Measurements from ENCODE around the gene CTU1. TPM values are rescaled to one million over a fixed set of nuclear protein-coding genes. Genes with fewer than 3 reads are reported as not detected.

CTU1 gene
- total and polyA plus RNA-seq, 10 of the 15 experiments (the other 5 are each of a cell fraction or from before 2014, with no cell fraction given): 0.02 to 10.5 (median 3.0) TPM; not detected in 1

DNA sequence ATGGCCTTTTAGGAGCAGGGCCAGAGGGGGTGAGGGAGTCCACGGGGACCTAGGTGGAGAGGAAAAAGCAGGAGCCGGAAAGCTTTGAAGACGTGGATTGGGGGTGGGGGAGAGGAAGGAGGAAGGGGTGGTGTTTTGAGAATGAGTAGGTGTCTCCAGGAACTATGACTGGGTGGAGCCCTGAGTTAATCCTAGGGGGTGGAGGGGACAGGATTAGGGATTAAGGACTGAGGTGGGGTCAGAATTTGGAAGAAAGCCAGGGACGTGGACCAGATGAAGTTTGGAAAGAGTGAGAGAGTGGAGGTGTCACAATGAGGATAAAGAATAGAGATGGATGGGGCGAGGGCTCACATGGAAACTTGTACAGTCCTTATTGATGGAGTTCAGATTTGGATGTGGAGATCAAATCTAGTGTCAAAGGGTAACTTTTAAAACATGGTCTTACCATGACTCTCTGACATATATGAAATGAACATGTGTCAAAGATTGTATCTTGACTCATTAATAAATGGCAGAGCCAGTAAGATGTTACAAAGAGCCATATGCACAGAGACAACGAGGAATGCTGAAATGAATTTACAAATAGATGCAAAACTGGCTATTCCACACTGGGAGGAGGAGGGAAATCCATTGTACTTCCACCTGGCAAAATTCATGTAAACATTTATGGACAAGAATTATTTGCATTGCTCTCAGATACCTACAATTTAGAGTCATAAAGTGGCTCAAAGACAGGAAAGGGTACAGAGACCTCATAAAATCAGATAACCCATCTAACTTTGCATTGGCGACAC lies 41.6 kb downstream of the CTU1 start (continued):
- TF ChIP-seq SREBF2 (IDR thresholded peaks at IDR 0.05; ENCODE audit: low read length) (no peak), SRF (IDR thresholded peaks at IDR 0.05; ENCODE audit: low read depth in 2 of 2, low read length in 2 of 2) (no peak)
- TF ChIP-seq, protein P1, sequence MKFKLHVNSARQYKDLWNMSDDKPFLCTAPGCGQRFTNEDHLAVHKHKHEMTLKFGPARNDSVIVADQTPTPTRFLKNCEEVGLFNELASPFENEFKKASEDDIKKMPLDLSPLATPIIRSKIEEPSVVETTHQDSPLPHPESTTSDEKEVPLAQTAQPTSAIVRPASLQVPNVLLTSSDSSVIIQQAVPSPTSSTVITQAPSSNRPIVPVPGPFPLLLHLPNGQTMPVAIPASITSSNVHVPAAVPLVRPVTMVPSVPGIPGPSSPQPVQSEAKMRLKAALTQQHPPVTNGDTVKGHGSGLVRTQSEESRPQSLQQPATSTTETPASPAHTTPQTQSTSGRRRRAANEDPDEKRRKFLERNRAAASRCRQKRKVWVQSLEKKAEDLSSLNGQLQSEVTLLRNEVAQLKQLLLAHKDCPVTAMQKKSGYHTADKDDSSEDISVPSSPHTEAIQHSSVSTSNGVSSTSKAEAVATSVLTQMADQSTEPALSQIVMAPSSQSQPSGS (IDR thresholded peaks at IDR 0.05; ENCODE audit: low read length): no peak

DNA sequence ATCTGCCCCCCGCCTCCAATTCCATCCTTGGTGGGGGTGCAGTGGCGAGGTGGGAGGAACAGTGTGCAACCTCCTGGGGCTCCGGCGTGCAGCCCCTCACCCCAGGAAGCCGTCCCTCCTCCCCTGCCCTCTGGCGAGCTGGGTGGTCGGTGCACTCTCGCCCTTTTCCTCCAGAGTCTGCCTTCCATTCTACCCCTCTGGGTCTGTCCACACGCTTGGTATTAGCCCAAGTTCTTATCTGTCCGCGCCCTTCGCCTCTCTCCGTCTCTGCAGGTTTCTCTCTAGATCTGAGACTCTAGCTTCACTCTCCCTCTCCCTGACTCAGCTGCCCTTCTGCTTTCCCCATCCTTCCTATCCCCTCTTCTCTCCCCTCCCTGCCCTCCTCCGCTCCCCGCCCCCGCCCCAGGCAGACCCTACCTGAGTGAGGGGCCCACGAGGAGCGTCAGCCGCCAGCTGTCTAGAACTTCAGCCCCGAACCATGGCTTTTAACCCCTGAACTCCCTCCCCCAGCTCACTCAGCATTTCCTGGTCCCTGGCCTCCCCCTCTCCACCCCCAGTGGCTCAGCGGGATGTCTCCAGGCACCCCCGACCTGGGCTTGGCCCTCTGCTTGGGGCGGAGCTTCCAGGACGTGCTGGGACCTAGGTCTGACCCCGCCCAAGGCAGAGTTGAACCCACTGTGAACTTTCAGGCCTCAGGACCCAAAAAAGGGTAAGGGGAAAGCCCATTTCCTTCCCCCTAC lies 42.8 kb downstream of the CTU1 start:
- in situ Hi-C loops (cut with MboI) (no loop called here), intact Hi-C loops (cut with micrococcal nuclease; ENCODE audit: unreplicated experiment) (no loop called here)
- ATAC-seq (no peak), DNase-seq (ENCODE audit: low read depth, low spot score) (no peak), FAIRE-seq (no peak)
- H2AFZ ChIP-seq (ENCODE audit: control insufficient read depth, low read depth, low read length): no peak overlapping the region
- H3K27me3 ChIP-seq (replicated peaks in 1 of 2; ENCODE audit: control insufficient read depth in 2 of 2, insufficient read depth in 2 of 2, low read length in 1 of 2): no peaks in the 10 kb centered on the region; a peak in 1 of 4 replicates
- H3K4me1 ChIP-seq (ENCODE audit: control insufficient read depth, insufficient read depth, low read length): no peaks in the 10 kb centered on the region
- H3K79me2 ChIP-seq (ENCODE audit: control insufficient read depth, insufficient read depth, low read length): no peaks in the 10 kb centered on the region
- no peaks in the 10 kb centered on the region for H3K9me3 ChIP-seq (replicated peaks; ENCODE audit: control insufficient read depth, insufficient read depth, low read length)
- 11% methylated on average over 16 of the region's 25 CpGs for WGBS (ENCODE audit: insufficient coverage, insufficient replicate concordance, low lambda C conversion rate, missing lambda C conversion rate)
- no peaks in the 10 kb centered on the region for H3K36me3 ChIP-seq (ENCODE audit: control insufficient read depth in 2 of 2, insufficient read depth in 2 of 2, low read length in 1 of 2)
- H3K4me3 ChIP-seq: no peak overlapping the region
- SMC1A ChIA-PET (ENCODE audit: uncharacterized antibody, unreplicated experiment): interaction anchor here (0.5 kb wide), 1 partner anchor 19 kb away, joined by 3 read pairs; no protein-coding TSS in a partner anchor
- no peaks in the 10 kb centered on the region for H4K20me1 ChIP-seq (ENCODE audit: control insufficient read depth, insufficient read depth)
- H3K27ac ChIP-seq (ENCODE audit: control insufficient read depth, insufficient read depth): no peak overlapping the region
- BruUV-seq (replicated peaks): no TSS peak
- RAD21 ChIA-PET (ENCODE audit: unreplicated experiment): no interaction called here
- POLR2A ChIA-PET: no interaction called here
- H3K9ac ChIP-seq (ENCODE audit: control insufficient read depth, insufficient read depth, low read length): no peak overlapping the region
- CTCF ChIA-PET: no interaction called here
- H3K4me2 ChIP-seq (ENCODE audit: control insufficient read depth, insufficient read depth): no peak overlapping the region
- TF ChIP-seq MYC (IDR thresholded peaks at IDR 0.05; ENCODE audit: insufficient read depth, insufficient read length, insufficient replicate concordance, low read length, severe bottlenecking): no peak
- TF ChIP-seq FOXM1 (IDR thresholded peaks at IDR 0.05; ENCODE audit: low read depth, low read length): no peak
- no peak for TF ChIP-seq HCFC1 (IDR thresholded peaks at IDR 0.05; ENCODE audit: low read length)
- TF ChIP-seq JUND (IDR thresholded peaks at IDR 0.05; ENCODE audit: low read depth, low read length): no peak
- no peak for TF ChIP-seq NRF1 (conservative IDR thresholded peaks at IDR 0.05; ENCODE audit: low read depth, low read length)
- TF ChIP-seq HDGF (IDR thresholded peaks at IDR 0.05): no peak
- TF ChIP-seq, protein P2, sequence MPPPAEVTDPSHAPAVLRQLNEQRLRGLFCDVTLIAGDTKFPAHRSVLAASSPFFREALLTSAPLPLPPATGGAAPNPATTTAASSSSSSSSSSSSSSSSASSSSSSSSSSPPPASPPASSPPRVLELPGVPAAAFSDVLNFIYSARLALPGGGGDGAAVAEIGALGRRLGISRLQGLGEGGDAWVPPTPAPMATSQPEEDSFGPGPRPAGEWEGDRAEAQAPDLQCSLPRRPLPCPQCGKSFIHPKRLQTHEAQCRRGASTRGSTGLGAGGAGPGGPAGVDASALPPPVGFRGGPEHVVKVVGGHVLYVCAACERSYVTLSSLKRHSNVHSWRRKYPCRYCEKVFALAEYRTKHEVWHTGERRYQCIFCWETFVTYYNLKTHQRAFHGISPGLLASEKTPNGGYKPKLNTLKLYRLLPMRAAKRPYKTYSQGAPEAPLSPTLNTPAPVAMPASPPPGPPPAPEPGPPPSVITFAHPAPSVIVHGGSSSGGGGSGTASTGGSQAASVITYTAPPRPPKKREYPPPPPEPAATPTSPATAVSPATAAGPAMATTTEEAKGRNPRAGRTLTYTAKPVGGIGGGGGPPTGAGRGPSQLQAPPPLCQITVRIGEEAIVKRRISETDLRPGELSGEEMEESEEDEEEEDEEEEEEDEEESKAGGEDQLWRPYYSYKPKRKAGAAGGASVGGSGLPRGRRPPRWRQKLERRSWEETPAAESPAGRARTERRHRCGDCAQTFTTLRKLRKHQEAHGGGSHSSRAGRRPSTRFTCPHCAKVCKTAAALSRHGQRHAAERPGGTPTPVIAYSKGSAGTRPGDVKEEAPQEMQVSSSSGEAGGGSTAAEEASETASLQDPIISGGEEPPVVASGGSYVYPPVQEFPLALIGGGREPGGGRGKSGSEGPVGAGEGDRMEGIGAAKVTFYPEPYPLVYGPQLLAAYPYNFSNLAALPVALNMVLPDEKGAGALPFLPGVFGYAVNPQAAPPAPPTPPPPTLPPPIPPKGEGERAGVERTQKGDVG (CRISPR knock-in tag; IDR thresholded peaks at IDR 0.05): no peak

Data from GM12878 (cell line).